Caco-2 (cell line): Measurements from ENCODE around the gene CAMKK2. TPM values are rescaled to one million over a fixed set of nuclear protein-coding genes. Genes with fewer than 3 reads are reported as not detected.

ENCODE experiments used
- BruUV-seq: library from RNA; stranded (reverse); fragments of 400-500 nt; replicated peaks from 2 replicates; lab custom pipeline; 2021; lab: Mats Ljungman, UMichigan
- CTCF ChIA-PET: fragments of 300-600 bp; sonication (Branson Sonifier 250); formaldehyde crosslinking; loops from one replicate; lab custom pipeline; 2022; ENCODE audit warnings: antibody characterized with exemption; lab: Charles Lee
- POLR2A ChIA-PET: fragments of 300-600 bp; sonication (Branson Sonifier 250); formaldehyde crosslinking; loops from one replicate; lab custom pipeline; 2022; ENCODE audit warnings: antibody characterized with exemption; lab: Charles Lee
- DNase-seq, 2 experiments: peaks; one replicate each; pipeline versions ENCODE4 v3.0.0 to v3.0.0-alpha.2; 2020 to 2022
- H3K27me3 ChIP-seq: replicated peaks from 2 replicates; pipeline ENCODE4 v1.6.0; 2011; ENCODE audit warnings: low read length; ENCODE audit not compliant: control insufficient read depth, insufficient read depth
- H3K36me3 ChIP-seq: 2 replicates; pipeline ENCODE4 v1.5.1; 2011; ENCODE audit warnings: low read length; ENCODE audit not compliant: control insufficient read depth, insufficient read depth
- H3K4me1 ChIP-seq: fragments of 250-450 bp; sonication (Bioruptor Pico); 2 replicates; pipeline ENCODE4 v1.5.1; 2020; ENCODE audit warnings: mild to moderate bottlenecking
- H3K4me3 ChIP-seq: 2 replicates; pipeline ENCODE4 v1.5.1; 2011; ENCODE audit warnings: low read depth, mild to moderate bottlenecking, control low read depth, low read length
- H3K9me3 ChIP-seq: fragments of 250-450 bp; sonication (Bioruptor Pico); 2 replicates; pipeline ENCODE4 v1.5.1; 2020; ENCODE audit warnings: mild to moderate bottlenecking, moderate library complexity
- H3K27ac Mint-ChIP-seq: one replicate; pipeline ENCODE4 v1.8.0; 2022; ENCODE audit warnings: mixed read lengths; ENCODE audit not compliant: unreplicated experiment
- H3K27me3 Mint-ChIP-seq: one replicate; pipeline ENCODE4 v1.8.0; 2022; ENCODE audit warnings: mixed read lengths; ENCODE audit not compliant: insufficient read depth, unreplicated experiment
- H3K36me3 Mint-ChIP-seq: one replicate; pipeline ENCODE4 v1.8.0; 2022; ENCODE audit warnings: mild to moderate bottlenecking, mixed read lengths; ENCODE audit not compliant: insufficient read depth, unreplicated experiment
- H3K4me1 Mint-ChIP-seq: one replicate; pipeline ENCODE4 v1.8.0; 2022; ENCODE audit warnings: low read depth, mixed read lengths; ENCODE audit not compliant: unreplicated experiment
- H3K4me3 Mint-ChIP-seq: one replicate; pipeline ENCODE4 v1.8.0; 2022; ENCODE audit warnings: mild to moderate bottlenecking, moderate library complexity, mixed read lengths; ENCODE audit not compliant: unreplicated experiment
- H3K9me3 Mint-ChIP-seq: one replicate; pipeline ENCODE4 v1.8.0; 2022; ENCODE audit warnings: mixed read lengths; ENCODE audit not compliant: unreplicated experiment
- intact Hi-C: fragments of 100-400 bp; cut with micrococcal nuclease; formaldehyde crosslinking; loops from one replicate; pipeline ENCODE4 v1.10.0; 2022; ENCODE audit not compliant: unreplicated experiment
- total RNA-seq: library from RNA; stranded (reverse); gene quantifications from 2 replicates; pipeline ENCODE4 v1.2.3, GENCODE V29; 2022
- TF ChIP-seq, protein P1 (sequence below), 2 experiments: fragments of 200-600 bp in 1 of 2; IDR thresholded peaks; 1 replicate in 1 of 2; 2 replicates in 1 of 2; pipeline versions ENCODE4 v1.5.1 to v1.8.0; 2011 to 2022; ENCODE audit warnings: antibody characterized with exemption in 1 of 2, control low read depth in 1 of 2, inconsistent platforms in 1 of 2, low read depth in 1 of 2, low read length in 1 of 2, mild to moderate bottlenecking in 1 of 2, moderate library complexity in 1 of 2; ENCODE audit not compliant: insufficient read depth in 1 of 2, severe bottlenecking in 1 of 2, unreplicated experiment in 1 of 2

Gene CAMKK2
- total RNA-seq, 1 experiment from 2014 or later = 31.0 TPM

DNA sequence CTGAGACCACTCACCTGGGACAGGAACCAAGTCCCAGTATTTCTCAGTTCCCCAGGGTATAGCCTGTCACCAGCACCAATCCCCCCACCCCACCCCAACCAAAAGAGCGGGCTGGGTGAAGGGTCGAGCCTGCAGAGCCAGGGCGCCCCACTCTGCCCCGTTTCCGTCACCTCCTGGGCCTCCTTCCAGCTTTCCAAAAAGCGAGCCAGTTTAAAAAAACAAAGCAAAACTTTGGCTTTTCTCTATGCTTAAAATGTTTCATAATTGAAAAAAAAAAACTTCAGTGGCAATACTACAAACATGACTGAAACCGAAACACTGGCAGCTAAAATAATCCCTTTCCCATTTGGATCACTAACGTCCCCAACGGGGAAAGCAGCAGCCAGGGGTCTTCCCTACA lies 7.5 kb downstream of the CAMKK2 start:
- Histone ChIP-seq H3K4me3 (no peak overlapping the region), H3K4me1 (no peaks in the 10 kb centered on the region), H3K9me3 (no peaks in the 10 kb centered on the region), H3K27me3 (no peaks in the 10 kb centered on the region), H3K36me3 (no peaks in the 10 kb centered on the region; the same call in 1 of the 2 replicates)
- ChIA-PET POLR2A (interaction anchor here (0.6 kb wide), 2 partner anchors 8 to 1944 kb away, joined by 4 to 7 read pairs; partner anchors contain the start of gene MTRFR), CTCF (no interaction called here)
- H3K4me1 Mint-ChIP-seq = no peaks in the 10 kb centered on the region
- intact Hi-C loops = no loop called here
- H3K36me3 Mint-ChIP-seq = peaks cover 14% of the 10 kb centered on the region
- H3K9me3 Mint-ChIP-seq = no peaks in the 10 kb centered on the region
- no TSS peak for BruUV-seq
- no peak overlapping the region for H3K27ac Mint-ChIP-seq
- TF ChIP-seq, protein P1, sequence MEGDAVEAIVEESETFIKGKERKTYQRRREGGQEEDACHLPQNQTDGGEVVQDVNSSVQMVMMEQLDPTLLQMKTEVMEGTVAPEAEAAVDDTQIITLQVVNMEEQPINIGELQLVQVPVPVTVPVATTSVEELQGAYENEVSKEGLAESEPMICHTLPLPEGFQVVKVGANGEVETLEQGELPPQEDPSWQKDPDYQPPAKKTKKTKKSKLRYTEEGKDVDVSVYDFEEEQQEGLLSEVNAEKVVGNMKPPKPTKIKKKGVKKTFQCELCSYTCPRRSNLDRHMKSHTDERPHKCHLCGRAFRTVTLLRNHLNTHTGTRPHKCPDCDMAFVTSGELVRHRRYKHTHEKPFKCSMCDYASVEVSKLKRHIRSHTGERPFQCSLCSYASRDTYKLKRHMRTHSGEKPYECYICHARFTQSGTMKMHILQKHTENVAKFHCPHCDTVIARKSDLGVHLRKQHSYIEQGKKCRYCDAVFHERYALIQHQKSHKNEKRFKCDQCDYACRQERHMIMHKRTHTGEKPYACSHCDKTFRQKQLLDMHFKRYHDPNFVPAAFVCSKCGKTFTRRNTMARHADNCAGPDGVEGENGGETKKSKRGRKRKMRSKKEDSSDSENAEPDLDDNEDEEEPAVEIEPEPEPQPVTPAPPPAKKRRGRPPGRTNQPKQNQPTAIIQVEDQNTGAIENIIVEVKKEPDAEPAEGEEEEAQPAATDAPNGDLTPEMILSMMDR (IDR thresholded peaks at IDR 0.05; ENCODE audit: insufficient read depth in 1 of 2, low read depth in 1 of 2, low read length in 1 of 2, severe bottlenecking in 1 of 2, unreplicated experiment in 1 of 2) = no peak
- H3K4me3 Mint-ChIP-seq = no peak overlapping the region
- no peaks in the 10 kb centered on the region for H3K27me3 Mint-ChIP-seq
- no peak for DNase-seq

DNA sequence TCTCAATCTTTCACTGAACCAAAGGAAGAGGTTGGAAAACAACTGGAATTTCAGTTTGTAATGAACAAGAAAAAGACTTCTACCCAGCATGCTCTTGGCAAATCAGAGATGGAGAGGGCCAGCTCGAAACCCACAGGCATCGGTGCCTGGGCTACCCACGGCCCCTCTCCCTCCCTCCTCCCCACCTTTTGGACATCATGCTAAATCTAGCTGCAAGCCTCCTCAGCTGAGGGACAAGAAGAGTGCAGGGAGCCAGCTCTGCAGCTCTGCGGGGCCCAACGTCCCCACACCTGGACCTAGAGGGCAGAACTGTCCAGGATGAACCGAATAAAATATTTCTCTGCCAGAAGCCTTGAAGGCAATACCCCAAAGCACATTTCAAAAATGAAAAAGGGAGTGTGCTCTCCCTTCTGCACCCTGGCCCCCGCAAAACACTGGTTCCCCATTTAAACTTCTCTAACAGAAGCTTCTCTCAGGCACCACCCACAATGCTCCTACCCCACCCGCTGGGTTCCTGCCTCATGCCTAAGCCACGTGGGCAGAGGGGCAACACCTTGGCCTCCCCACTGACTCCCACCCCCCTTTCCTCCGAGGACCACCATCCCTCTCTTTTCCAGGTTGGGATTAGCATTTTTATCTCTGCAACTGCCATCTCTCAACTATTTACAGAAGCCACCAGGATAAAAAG lies 8.2 kb downstream of the CAMKK2 start:
- no peak overlapping the region for H3K27ac Mint-ChIP-seq
- H3K9me3 Mint-ChIP-seq = no peaks in the 10 kb centered on the region
- no peak for DNase-seq
- no peak overlapping the region for H3K4me3 ChIP-seq
- H3K4me3 Mint-ChIP-seq = no peak overlapping the region
- intact Hi-C loops = no loop called here
- H3K4me1 ChIP-seq = no peaks in the 10 kb centered on the region
- H3K9me3 ChIP-seq = no peaks in the 10 kb centered on the region
- TF ChIP-seq, protein P1 (IDR thresholded peaks at IDR 0.05; ENCODE audit: insufficient read depth in 1 of 2, low read depth in 1 of 2, low read length in 1 of 2, severe bottlenecking in 1 of 2, unreplicated experiment in 1 of 2) = no peak
- no peaks in the 10 kb centered on the region for H3K27me3 Mint-ChIP-seq
- ChIA-PET CTCF (no interaction called here), POLR2A (interaction anchor here (0.6 kb wide), 2 partner anchors 9 to 1945 kb away, joined by 4 to 7 read pairs; partner anchors contain the start of gene MTRFR)
- no peaks in the 10 kb centered on the region for H3K4me1 Mint-ChIP-seq
- H3K36me3 Mint-ChIP-seq = peaks cover 14% of the 10 kb centered on the region
- BruUV-seq = no TSS peak
- H3K27me3 ChIP-seq = no peaks in the 10 kb centered on the region
- H3K36me3 ChIP-seq = no peaks in the 10 kb centered on the region; the same call in 1 of the 2 replicates

DNA sequence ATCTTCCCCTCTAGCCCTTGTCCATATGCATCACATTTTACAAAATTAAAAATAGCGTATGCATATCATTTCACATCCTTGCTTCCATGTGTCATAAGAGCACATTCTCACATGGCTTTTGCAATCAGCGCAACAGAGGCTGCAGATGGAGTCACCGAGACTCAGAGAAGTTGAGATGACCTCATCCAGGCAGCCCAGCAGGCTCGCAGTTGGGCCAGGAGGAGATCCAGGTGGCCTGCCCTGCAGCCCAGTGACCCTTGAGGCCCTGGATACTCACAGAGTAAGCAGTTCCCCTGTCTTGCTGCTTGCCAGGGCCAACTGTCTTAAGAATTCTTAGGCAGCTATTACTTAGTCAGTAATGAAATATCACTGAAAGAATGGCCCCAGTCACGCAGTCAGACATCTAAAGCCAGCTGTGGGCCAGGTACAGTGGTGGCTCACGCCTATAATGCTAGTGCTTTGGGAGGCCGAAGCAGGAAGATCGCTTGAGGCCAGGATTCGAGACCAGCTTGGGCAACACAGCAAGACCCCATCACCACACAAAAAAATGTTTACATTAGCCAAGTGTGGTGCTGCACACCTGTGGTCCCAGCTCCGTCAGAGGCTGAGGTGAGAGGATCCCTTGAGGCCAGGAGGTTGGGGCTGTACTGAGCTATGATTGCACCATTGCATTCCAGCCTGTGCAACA lies 9.1 kb downstream of the CAMKK2 start:
- TF ChIP-seq, protein P1 (IDR thresholded peaks at IDR 0.05; ENCODE audit: insufficient read depth in 1 of 2, low read depth in 1 of 2, low read length in 1 of 2, severe bottlenecking in 1 of 2, unreplicated experiment in 1 of 2) = no peak
- no peaks in the 10 kb centered on the region for H3K4me1 ChIP-seq
- no peak overlapping the region for H3K27ac Mint-ChIP-seq
- intact Hi-C loops = no loop called here
- H3K27me3 Mint-ChIP-seq = no peaks in the 10 kb centered on the region
- H3K9me3 ChIP-seq = no peaks in the 10 kb centered on the region
- no TSS peak for BruUV-seq
- H3K36me3 ChIP-seq = no peaks in the 10 kb centered on the region; the same call in 1 of the 2 replicates
- no peak overlapping the region for H3K4me3 Mint-ChIP-seq
- H3K27me3 ChIP-seq = no peaks in the 10 kb centered on the region
- H3K4me1 Mint-ChIP-seq = no peaks in the 10 kb centered on the region
- peaks cover 14% of the 10 kb centered on the region for H3K36me3 Mint-ChIP-seq
- ChIA-PET CTCF (no interaction called here), POLR2A (interaction anchor here (0.5 kb wide), 1 partner anchor 70 kb away, joined by 4 read pairs; no protein-coding TSS in a partner anchor)
- no peaks in the 10 kb centered on the region for H3K9me3 Mint-ChIP-seq
- DNase-seq = no peak
- H3K4me3 ChIP-seq = no peak overlapping the region
